DMS53 treated with DMSO at 0.1 percent for 48 hours (cell line): ENCODE measurements around the gene ACTRT2.

Experiments used
- DNase-seq: peaks from one replicate; lab custom pipeline; 2025; ENCODE audit not compliant: unreplicated experiment; lab: John Stamatoyannopoulos, UW

ACTRT2 gene

DNA sequence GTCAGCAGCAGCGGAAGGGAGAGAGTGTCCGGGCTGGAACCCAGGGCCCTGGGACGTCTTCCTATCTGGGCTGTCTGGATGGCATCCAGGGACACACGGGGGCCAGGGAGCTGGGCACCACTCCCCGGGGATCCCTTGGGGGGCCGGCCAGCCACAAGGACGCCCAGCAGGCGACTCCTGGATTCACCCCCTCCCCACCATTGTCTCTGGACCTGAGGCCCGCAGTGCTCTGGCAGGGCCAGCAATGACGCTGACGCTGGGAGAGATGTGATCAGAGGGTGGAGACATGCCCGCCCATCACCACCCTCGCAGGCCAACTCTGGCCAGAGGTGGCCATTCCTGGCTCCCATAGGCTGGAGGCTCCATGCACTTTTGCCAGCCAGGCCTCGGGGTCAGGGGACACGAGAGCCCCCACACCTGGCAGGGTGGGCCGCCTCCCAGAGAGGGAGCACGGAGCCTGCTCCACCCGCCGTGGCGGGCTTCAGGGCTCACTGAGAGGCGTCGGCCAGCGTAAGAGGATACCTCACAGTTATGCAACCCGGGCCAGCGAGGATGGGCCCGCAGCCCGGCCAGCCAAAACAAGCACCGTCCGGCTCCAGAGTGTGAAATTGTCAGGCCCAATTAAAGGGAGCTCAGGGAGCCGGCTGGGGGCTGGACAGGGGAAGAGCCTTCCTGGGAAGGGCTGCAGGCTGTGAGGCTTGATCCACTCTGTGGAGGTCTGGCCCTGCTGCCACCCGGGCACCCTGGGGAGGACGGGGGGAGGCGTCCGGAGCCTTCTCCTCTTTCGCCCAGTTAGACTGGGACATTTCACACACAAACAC is 10.3 kb downstream of the ACTRT2 start:
- no peak for DNase-seq

GRCh38 chr1:3032371-3033039 is 11.2 kb downstream of the ACTRT2 start:
- no peak for DNase-seq

GRCh38 chr1:3033040-3033789 is 11.9 kb downstream of the ACTRT2 start:
- DNase-seq = no peak

GRCh38 chr1:3033790-3034090 is 12.5 kb downstream of the ACTRT2 start:
- no peak for DNase-seq

- no peak for DNase-seq
Observed at GRCh38 chr1:3034162-3034561, 12.9 kb downstream of the ACTRT2 start.

DNA sequence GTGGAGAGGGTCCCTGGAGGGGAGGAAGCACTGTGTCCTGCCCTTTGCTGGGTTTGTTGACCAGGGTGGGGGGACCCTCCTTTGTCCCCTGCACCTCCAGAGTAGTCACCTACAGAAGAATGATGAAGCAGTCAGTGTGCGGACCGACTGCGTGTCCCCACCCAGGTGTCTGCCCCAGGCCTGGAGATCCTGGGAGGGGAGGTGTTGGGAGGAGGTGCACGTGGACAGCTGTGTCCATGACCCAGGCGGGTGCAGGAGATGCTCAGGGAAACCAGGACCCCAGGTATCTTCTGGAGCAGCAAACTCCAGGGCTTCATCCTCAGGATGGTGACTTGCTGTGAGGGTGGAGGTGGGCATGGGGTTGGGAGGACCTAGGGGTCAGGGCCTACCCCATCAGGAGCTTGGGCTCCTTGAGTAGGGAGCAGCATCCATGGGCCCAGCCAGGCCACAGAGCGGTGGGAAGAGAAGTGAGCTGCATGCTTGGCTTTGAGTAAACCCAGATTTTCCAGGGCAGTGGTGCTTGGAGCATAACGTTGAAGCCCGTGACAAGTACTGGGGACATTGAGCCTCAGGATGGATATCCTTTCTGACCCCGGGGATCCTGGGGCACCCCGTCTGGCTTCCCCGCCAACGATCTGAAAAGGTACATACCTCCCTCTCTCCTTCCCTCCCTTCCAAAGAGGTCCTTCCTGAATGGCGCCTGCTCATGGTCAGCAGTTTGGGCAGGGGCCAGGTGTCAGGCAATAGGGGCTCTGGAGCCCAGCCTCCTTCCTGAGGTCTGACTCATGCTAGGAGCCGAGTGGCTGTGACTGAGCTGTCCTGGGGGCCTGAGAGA is 13.7 kb downstream of the ACTRT2 start:
- no peak for DNase-seq

GRCh38 chr1:3035563-3036446 is 14.5 kb downstream of the ACTRT2 start:
- DNase-seq = no peak

- no peak for DNase-seq
Observed at GRCh38 chr1:3036447-3037280, 15.4 kb downstream of the ACTRT2 start.

DNA sequence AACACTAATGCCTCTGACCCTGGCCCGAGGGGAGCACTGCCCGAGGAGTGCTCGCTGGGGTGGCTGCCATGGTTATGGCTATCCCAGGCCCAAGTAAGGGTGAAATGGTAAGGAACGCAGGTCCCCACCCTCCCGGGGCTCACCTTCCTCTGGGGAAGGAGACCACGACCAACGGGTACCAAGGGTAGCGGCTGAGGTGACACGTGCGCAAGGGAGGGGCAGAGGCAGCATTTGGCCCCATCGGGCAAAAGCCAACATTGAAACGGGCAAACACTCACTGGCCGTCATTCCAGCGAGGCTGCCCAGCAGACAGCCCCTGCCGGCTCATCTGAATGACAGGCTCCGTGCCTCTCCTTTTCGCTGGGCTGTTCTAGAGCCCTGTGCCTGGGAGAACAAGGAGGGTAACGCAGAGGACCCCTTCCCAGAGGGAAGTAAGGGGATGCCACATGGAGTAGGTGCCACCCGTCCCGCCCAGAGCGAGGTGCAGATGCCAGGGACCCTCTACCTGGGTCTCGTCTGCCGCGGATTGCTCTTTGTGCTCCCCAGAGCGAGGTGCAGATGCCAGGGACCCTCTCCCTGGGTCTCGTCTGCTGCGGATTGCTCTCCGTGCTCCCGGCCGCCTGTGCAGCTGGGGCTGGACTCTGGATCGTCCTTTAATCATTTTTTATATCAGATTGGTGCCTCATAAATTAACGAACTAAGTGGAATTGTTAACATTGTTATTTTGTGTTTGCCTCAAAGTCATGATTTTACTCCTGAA is 16.2 kb downstream of the ACTRT2 start:
- DNase-seq = no peak

- no peak for DNase-seq
Observed at GRCh38 chr1:3038113-3038551, 16.9 kb downstream of the ACTRT2 start.

- no peak for DNase-seq
Observed at GRCh38 chr1:3038571-3039181, 17.4 kb downstream of the ACTRT2 start.

GRCh38 chr1:3040004-3040403 is 18.7 kb downstream of the ACTRT2 start:
- DNase-seq = no peak

DNA sequence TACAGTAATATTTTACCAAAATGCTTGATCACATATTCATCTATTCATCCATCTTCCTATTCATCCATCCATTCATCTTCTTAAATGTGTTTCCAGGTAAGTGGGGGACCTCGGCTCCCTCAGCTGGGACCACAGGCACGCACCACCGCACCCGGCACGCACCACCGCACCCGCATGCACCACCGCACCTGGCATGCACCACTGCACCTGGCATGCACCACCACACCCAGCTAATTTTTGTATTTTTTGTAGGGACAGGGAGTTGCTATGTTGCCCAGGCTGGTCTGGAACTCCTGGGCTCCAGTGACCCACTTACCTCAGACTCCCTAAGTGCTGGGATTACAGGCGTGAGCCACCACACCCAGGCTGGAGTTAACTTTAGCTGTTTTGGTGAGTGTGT is 21.2 kb downstream of the ACTRT2 start:
- no peak for DNase-seq

DNA sequence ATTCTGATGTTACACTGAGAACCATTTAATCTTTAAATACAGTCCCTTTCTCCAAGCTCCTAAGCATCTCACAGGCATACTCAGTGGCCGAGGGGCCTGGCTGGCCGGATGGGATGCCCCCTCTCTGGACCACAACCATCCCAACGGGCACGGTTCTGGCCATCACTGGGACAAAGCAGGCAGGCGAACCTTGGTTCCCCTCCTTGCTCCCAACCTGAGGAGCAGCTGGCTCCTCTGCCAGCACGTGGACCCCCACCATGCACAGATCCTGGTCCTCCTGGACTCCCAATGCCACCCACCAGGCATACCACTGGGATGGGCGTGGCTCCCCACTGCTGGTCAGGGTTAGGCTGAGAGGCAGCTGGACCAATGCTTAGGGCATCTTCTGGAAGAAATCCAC is 27.9 kb downstream of the ACTRT2 start:
- no peak for DNase-seq

DNA sequence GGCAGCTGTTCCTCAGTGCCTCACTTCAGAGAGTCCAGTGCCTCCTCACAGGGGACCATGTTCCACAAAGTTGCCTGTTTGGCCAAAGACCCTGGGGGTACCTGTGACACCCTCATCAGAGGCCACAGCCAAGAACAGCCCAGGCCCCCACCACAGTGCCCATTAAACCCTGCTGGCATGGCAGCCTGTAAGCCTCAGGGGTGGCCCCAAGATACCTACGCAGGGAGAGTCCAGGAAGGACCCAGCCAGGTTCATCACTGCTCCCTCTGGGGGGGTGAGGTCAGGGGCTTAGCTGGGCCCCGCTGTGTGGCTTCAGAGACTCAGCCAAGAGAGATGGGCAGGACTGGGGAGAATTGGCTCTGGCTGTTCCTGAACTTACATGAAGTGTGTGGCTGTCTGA is 28.6 kb downstream of the ACTRT2 start:
- DNase-seq = no peak

DNA sequence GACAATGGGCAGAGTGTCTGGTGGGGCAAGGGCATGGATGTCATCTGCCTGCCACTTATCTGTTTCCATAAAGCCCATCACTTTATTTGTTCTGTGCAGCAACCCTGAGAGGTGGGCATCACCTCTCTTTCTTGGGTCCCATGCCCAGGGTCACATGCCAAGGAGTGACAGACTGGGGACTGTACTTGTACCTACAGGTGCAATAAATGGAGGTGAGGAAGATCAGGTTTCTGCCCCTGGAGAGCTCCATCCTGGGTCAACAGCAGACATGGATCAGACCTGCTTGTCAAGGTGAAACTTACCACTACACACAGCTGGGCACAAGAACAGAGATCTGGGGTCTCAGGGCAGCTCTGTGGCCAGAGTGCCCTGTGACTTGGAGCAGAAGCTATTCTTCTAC is 29.3 kb downstream of the ACTRT2 start:
- DNase-seq = no peak

DNA sequence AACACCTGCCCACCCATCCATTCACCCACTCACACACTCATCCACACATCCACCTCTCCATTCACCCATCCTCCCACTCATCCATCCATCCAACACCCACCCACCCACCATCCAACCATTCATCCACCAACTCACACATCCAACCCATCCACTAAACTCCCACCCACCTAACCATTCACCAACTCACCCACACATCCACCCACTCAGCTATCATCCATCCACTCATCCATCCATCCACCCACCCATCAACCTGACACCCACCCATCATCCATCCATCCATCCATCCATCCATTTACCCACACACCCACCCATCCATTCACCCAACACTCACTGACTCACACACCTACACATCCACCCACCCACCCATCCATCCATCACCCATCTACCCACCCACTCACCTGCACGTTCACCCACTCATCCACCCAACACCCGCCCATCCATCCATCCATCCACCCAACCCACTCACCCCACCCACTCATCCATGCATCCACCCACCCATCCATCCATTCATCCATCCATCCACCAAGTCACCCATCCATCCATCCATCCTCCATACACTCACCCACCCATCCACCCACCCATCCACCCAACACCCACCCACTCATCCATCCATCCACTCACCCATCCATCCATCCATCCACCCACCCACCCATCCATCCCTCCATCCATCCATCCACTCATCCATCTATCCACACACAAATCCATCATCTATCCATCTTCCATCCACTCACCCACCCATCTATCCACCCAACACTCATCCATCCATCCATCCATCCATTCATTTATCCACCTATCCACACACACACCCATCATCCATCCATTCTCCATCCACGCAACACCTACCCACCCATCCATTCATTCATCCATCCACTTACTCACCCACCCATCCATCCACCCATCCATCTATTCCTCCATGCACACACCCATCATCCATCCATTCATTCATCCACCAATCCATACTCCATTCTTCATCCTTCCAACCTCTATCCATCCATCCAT is 30.3 kb downstream of the ACTRT2 start:
- no peak for DNase-seq
